WERI-Rb-1 (cell line): ENCODE results near the gene GABBR1.
"Not testable (repeated sequence)": the region's sequence is repeated elsewhere in the genome, so short reads cannot be mapped to it uniquely, and the experiment has no call there.

Experiments
- DNase-seq: peaks from one replicate; pipeline ENCODE4 v3.0.0-alpha.2; 2020
- H3K27ac ChIP-seq: fragments of 250-450 bp; sonication (Bioruptor Pico); 2 replicates; pipeline ENCODE4 v1.5.1; 2020; ENCODE audit warnings: mild to moderate bottlenecking, moderate library complexity
- H3K27me3 ChIP-seq: fragments of 250-450 bp; sonication (Bioruptor Pico); 2 replicates; pipeline ENCODE4 v1.5.1; 2021; ENCODE audit warnings: mild to moderate bottlenecking, low read depth, moderate library complexity; ENCODE audit not compliant: insufficient read depth, severe bottlenecking
- H3K36me3 ChIP-seq: fragments of 250-450 bp; sonication (Bioruptor Pico); 2 replicates; pipeline ENCODE4 v1.5.1; 2020; ENCODE audit warnings: mild to moderate bottlenecking, moderate library complexity
- H3K4me3 ChIP-seq: 2 replicates; pipeline ENCODE4 v1.5.1; 2011; ENCODE audit warnings: low read depth, mild to moderate bottlenecking, control low read depth, low read length
- H3K9me3 ChIP-seq: fragments of 250-450 bp; sonication (Bioruptor Pico); 2 replicates; pipeline ENCODE4 v1.5.1; 2021; ENCODE audit warnings: mild to moderate bottlenecking, moderate library complexity; ENCODE audit not compliant: severe bottlenecking
- TF ChIP-seq, protein P1 (sequence below): IDR thresholded peaks from 2 replicates; pipeline ENCODE4 v1.5.1; 2011; ENCODE audit warnings: low read depth, mild to moderate bottlenecking, control low read depth, inconsistent platforms, low read length

The GABBR1 gene

DNA sequence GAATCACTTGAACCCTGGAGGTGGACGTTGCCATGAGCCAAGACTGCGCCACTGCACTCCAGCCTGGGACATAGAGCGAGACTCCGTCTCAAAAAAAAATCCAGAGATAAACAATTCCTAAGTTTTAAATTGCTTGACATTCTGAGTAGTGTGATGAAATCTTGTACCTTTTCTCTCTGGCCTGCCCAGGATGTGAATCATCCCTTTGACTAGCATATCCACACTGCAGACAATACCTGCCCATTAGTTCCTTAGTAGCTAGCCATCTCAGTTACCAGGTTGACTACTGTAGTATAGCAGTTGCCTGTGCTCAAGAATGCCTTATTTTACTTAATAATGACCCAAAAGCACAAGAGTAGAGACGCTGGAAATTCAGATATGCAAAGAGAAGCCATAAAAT lies 45.1 kb upstream of the GABBR1 start:
- Histone ChIP-seq H3K36me3 (no peaks in the 10 kb centered on the region), H3K4me3 (no peak overlapping the region), H3K27me3 (peaks cover 56% of the 10 kb centered on the region), H3K9me3 (peaks cover 7% of the 10 kb centered on the region), H3K27ac (no peak overlapping the region)
- DNase-seq = no peak
- TF ChIP-seq, protein P1, sequence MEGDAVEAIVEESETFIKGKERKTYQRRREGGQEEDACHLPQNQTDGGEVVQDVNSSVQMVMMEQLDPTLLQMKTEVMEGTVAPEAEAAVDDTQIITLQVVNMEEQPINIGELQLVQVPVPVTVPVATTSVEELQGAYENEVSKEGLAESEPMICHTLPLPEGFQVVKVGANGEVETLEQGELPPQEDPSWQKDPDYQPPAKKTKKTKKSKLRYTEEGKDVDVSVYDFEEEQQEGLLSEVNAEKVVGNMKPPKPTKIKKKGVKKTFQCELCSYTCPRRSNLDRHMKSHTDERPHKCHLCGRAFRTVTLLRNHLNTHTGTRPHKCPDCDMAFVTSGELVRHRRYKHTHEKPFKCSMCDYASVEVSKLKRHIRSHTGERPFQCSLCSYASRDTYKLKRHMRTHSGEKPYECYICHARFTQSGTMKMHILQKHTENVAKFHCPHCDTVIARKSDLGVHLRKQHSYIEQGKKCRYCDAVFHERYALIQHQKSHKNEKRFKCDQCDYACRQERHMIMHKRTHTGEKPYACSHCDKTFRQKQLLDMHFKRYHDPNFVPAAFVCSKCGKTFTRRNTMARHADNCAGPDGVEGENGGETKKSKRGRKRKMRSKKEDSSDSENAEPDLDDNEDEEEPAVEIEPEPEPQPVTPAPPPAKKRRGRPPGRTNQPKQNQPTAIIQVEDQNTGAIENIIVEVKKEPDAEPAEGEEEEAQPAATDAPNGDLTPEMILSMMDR = no peak

DNA sequence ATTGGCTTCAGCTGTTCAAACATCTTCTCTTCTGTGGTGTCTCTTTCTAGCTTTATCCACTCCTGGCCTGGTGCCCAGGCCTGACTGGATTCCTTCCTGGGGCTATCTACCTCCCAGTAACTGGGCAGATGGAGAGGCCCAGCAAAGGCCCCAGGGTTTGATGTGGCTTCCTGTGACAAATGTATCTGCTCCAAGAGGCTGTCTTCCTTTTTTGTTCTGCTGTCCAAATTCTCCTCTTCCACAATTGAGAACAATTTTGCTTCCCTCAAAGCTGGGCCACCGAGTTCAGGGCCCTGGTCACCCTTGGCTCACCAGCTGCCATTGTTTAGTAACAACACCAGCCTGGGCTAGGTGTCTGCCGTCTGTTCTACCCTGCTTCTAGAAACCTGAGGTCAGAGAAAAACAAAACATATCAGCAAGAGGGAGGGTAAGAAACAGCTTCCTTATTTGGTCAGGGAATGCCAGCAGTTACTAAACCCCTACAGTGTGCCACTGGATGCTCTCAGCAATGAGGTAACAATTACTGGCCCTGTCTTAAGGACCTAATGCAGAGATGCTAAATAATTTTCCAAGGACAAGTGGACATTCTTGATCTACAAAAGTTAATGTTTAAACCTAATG lies 44.1 kb upstream of the GABBR1 start:
- Histone ChIP-seq H3K36me3 (no peaks in the 10 kb centered on the region), H3K27me3 (peaks cover 66% of the 10 kb centered on the region), H3K9me3 (peaks cover 14% of the 10 kb centered on the region), H3K4me3 (no peak overlapping the region), H3K27ac (no peak overlapping the region)
- DNase-seq = no peak
- TF ChIP-seq, protein P1 = no peak

DNA sequence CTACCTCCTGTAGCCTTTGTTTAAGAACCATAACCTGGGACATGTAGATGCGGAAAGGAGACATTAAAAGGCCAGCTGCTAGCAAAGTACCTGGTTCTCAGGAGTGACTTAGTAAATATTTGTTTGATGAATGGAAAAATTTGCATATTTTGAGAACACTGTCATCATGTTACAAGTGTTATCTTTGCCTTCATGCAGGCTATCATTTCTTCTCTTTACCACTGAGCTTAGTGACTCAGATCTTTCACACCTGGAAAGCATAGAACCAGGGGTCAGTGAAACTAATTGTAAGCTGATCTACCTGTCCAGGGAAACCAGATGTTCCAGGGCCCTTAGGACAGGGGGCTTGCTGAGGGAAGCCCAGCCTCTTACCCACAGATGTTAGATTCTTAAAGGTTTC lies 42.6 kb upstream of the GABBR1 start:
- H3K27me3 ChIP-seq = peaks cover 78% of the 10 kb centered on the region
- no peak overlapping the region for H3K27ac ChIP-seq
- TF ChIP-seq, protein P1 = no peak
- DNase-seq = no peak
- peaks cover 12% of the 10 kb centered on the region for H3K9me3 ChIP-seq
- no peaks in the 10 kb centered on the region for H3K36me3 ChIP-seq
- no peak overlapping the region for H3K4me3 ChIP-seq

GRCh38 chr6:29674008-29674407 lies 41.0 kb upstream of the GABBR1 start:
- Histone ChIP-seq H3K4me3 (no peak overlapping the region), H3K9me3 (peaks cover 8% of the 10 kb centered on the region), H3K27ac (no peak overlapping the region), H3K36me3 (no peaks in the 10 kb centered on the region), H3K27me3 (peaks cover 87% of the 10 kb centered on the region)
- no peak for DNase-seq
- TF ChIP-seq, protein P1 = no peak

DNA sequence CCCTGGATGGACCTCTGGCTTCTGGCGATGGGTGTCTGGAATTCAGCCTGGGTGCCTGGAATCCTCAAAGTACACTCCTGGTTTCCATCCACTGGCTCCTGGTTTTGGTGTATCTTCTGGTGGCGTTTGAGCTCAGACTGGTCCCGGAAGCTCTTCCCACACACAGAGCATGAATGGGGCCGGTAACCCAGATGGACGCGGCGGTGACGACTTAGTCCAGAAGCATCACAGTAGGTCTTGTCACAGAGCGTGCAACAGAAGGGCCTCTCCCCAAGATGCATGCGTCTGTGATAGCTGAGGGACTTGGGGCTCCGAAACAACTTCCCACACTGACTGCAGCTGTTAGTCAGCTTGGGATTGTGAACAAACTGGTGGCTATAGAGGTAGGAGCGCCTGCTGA lies 40.2 kb upstream of the GABBR1 start:
- peaks cover 8% of the 10 kb centered on the region for H3K9me3 ChIP-seq
- H3K36me3 ChIP-seq = no peaks in the 10 kb centered on the region
- TF ChIP-seq, protein P1 = no peak
- no peak overlapping the region for H3K27ac ChIP-seq
- H3K4me3 ChIP-seq = no peak overlapping the region
- DNase-seq = no peak
- H3K27me3 ChIP-seq = peaks cover 90% of the 10 kb centered on the region

- H3K36me3 ChIP-seq, H3K4me3 ChIP-seq, H3K9me3 ChIP-seq, DNase-seq, H3K27ac ChIP-seq: not testable (repeated sequence)
- peaks cover 94% of the 10 kb centered on the region for H3K27me3 ChIP-seq
Observed at GRCh38 chr6:29672116-29672515, 39.1 kb upstream of the GABBR1 start.
